WI38 (cell line): ENCODE data around the gene BBOX1.

Experiments used
- H3K4me3 ChIP-seq: 2 replicates; pipeline ENCODE4 v1.5.1; 2011; ENCODE audit warnings: low read depth, mild to moderate bottlenecking, control low read depth, low read length
- CTCF ChIP-seq: IDR thresholded peaks from 2 replicates; pipeline ENCODE4 v1.5.1; 2012; ENCODE audit warnings: low read depth, mild to moderate bottlenecking, control low read depth, low read length

BBOX1 gene

DNA sequence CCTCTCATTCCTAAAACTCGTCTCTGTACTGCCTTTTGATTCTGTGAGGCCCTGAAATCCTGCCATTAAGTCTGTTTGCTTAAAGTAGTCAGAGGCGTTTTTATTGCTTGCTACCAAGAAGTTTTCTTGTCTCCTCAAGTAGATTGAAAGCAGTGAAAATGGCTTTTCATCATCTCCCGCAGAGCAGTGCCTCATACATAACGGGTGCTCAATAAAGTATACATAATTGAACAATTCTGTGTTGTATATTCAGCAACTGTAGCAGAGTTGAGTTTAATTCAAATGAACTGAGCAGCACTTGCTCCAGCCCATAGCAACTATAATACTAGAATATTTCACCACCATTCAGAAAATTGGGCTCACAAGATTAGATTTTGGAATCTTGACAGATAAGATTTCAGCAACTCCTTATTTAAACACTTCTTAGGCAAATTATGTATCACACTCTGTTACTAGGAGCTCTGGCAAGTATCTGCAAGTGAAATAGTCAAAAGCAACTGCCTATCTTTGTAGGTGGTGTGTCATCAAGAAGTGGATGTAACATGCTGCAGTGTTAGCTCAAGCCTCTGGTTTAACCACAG is 26.7 kb upstream of the BBOX1 start:
- no peak for TF ChIP-seq CTCF
- H3K4me3 ChIP-seq: no peak overlapping the region

GRCh38 chr11:27018902-27019529 is 21.6 kb upstream of the BBOX1 start:
- no peak overlapping the region for H3K4me3 ChIP-seq
- TF ChIP-seq CTCF: no peak

GRCh38 chr11:27020751-27021150 is 19.9 kb upstream of the BBOX1 start:
- no peak overlapping the region for H3K4me3 ChIP-seq
- no peak for TF ChIP-seq CTCF

GRCh38 chr11:27022659-27023251 is 17.9 kb upstream of the BBOX1 start:
- no peak for TF ChIP-seq CTCF
- H3K4me3 ChIP-seq: no peak overlapping the region

DNA sequence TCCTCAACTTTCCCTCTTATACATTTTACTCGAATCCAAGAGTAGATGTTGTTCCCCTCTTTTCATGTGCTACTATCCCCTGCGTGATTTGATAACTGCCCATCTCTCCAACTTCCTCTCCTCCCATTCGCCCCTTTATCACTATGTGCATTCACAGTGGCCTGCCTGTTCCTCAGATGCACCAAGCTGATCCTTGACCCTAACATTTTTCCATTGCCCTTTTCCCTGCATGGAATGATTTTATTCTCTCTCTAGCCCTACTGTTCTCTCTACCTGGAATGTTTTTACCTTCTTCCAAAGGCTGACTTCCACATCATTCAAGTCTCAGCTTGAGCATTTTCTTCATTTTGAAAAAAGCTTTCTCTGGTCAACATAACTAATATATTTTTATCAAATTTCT is 15.8 kb upstream of the BBOX1 start:
- TF ChIP-seq CTCF: no peak

DNA sequence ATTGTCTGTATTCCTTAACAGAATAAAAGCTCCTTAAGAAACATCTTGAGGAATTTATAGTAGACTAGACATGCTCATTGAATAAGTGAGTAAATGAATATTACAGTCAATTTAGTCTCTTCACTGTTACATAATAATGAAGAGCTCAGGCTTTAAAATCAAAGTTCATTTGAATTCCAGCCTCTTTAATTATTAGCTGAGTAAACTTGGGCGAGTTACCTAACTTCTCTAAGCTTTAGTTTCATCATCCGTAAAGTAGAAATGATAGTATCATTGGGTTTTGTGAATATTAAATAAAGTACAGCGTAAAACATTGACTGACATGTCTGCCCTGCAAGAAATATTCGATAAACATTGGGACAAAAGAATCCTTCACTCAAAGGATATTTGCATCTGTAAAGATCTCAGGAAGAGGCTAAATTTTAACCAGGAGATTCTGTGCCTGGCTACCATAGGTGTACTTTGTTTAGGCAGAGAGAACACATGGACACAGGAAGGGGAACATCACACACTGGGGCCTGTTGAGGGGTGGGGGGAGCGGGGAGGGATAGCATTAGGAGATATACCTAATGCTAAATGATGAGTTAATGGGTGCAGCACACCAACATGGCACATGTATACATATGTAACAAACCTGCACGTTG is 15.2 kb upstream of the BBOX1 start:
- no peak overlapping the region for H3K4me3 ChIP-seq
- no peak for TF ChIP-seq CTCF

More for the DNA sequence above, 15.8 kb upstream of the BBOX1 start:
- no peak overlapping the region for H3K4me3 ChIP-seq

- no peak overlapping the region for H3K4me3 ChIP-seq
- TF ChIP-seq CTCF: no peak
These were observed 14.5 kb upstream of the BBOX1 start for GRCh38 chr11:27025957-27026733.
